K562 (cell line): ENCODE data around the gene MRPL2. TPM values are rescaled to one million over a fixed set of nuclear protein-coding genes. Genes with fewer than 3 reads are reported as not detected.
A peak's percentile ranks its signal among the peaks of the same experiment; 100 is the strongest.

Source experiments
- ATAC-seq: fragments of 200-7000 bp; cut with Tn5 transposase; 3 replicates; pipeline ENCODE4 v1.9.1; 2020; ENCODE audit warnings: moderate library complexity
- BruUV-seq: library from RNA; stranded (reverse); fragments of 400-500 nt; replicated peaks from 2 replicates; lab custom pipeline; 2021; lab: Mats Ljungman, UMichigan
- CTCF ChIA-PET: fragments of 300-600 bp; formaldehyde crosslinking; extraction: SDS; loops from one replicate; lab custom pipeline; 2021; ENCODE audit warnings: low intra/inter-chr PET ratio; lab: Yijun Ruan, JAX
- POLR2A ChIA-PET: fragments of 300-600, 350-650 bp; sonication (Branson Sonifier 250); formaldehyde crosslinking; extraction: SDS; loops from one replicate; lab custom pipeline; 2021; ENCODE audit warnings: antibody characterized with exemption, inconsistent platforms; lab: Yijun Ruan, JAX
- DNase-seq, 4 experiments: peaks; one replicate each; pipeline versions ENCODE4 v3.0.0 to v3.0.0-alpha.2; 2011 to 2018; ENCODE audit warnings: low spot score in 3 of 4, mixed read lengths in 3 of 4; ENCODE audit errors: extremely low read depth in 1 of 4
- FAIRE-seq: peaks from 2 replicates; lab custom pipeline; 2011; peaks lifted over from hg19 to GRCh38; lab: Jason Lieb, UNC
- H2AFZ ChIP-seq: 2 replicates; pipeline ENCODE4 v1.6.0; 2011; ENCODE audit warnings: low read depth, low read length, control low read depth, inconsistent platforms
- H3K27ac ChIP-seq: fragments of 200-600 bp; 3 replicates; pipeline ENCODE4 v1.8.0; 2011; ENCODE audit warnings: low read depth, mild to moderate bottlenecking, control low read depth, inconsistent platforms, low read length, moderate library complexity, mixed read lengths; ENCODE audit errors: extremely low read depth
- H3K27me3 ChIP-seq, 2 experiments: fragments of 300-600 bp in 1 of 2; 2 replicates in 1 of 2; 3 replicates in 1 of 2; pipeline versions ENCODE4 v1.6.0 to v1.8.0; 2011; ENCODE audit warnings: inconsistent platforms in 2 of 2, low read length in 2 of 2, mild to moderate bottlenecking in 1 of 2, mixed read lengths in 1 of 2, moderate library complexity in 1 of 2; ENCODE audit not compliant: control insufficient read depth in 2 of 2, insufficient read depth in 2 of 2
- H3K36me3 ChIP-seq: fragments of 300-600 bp; 3 replicates; pipeline ENCODE4 v1.8.0; 2011; ENCODE audit warnings: mild to moderate bottlenecking, low read length, inconsistent platforms; ENCODE audit not compliant: control insufficient read depth, insufficient read depth
- H3K4me1 ChIP-seq, 2 experiments: fragments of 200-600 bp in 1 of 2; replicated peaks in 1 of 2; 2 replicates in 1 of 2; 3 replicates in 1 of 2; pipeline versions ENCODE4 v1.5.1 to v1.8.0; 2011; ENCODE audit warnings: inconsistent platforms in 2 of 2, low read length in 2 of 2, mild to moderate bottlenecking in 1 of 2, mixed read lengths in 1 of 2, moderate library complexity in 1 of 2; ENCODE audit not compliant: control insufficient read depth in 2 of 2, insufficient read depth in 2 of 2
- H3K4me2 ChIP-seq: 2 replicates; pipeline ENCODE4 v1.6.1; 2011; ENCODE audit warnings: low read length, control low read depth, inconsistent platforms, mixed read lengths; ENCODE audit not compliant: insufficient read depth
- H3K4me3 ChIP-seq: fragments of 200-600 bp; sonication (generic), shearing (Covaris generic); 2 replicates; pipeline ENCODE4 v1.5.1; 2016; ENCODE audit warnings: control low read depth, inconsistent platforms
- H3K79me2 ChIP-seq: fragments of 200-600 bp; 3 replicates; pipeline ENCODE4 v1.8.0; 2011; ENCODE audit warnings: low read length, inconsistent platforms; ENCODE audit not compliant: control insufficient read depth, insufficient read depth
- H3K9ac ChIP-seq, 2 experiments: 2 replicates each; pipeline versions ENCODE4 v1.6.0 to v1.6.1; 2011; ENCODE audit warnings: low read depth in 2 of 2, low read length in 2 of 2, control low read depth in 1 of 2, inconsistent platforms in 1 of 2, mild to moderate bottlenecking in 1 of 2, mixed read lengths in 1 of 2; ENCODE audit not compliant: insufficient read depth in 1 of 2
- H3K9me1 ChIP-seq: one replicate; pipeline ENCODE4 v1.6.0; 2011; ENCODE audit warnings: inconsistent platforms, mild to moderate bottlenecking, low read length, moderate library complexity; ENCODE audit not compliant: control insufficient read depth, insufficient read depth
- H3K9me3 ChIP-seq: replicated peaks from 2 replicates; pipeline ENCODE4 v1.5.1; 2011; ENCODE audit warnings: low read depth, low read length, inconsistent platforms; ENCODE audit not compliant: control insufficient read depth, insufficient read depth
- H4K20me1 ChIP-seq: replicated peaks from 2 replicates; pipeline ENCODE4 v1.6.1; 2011; ENCODE audit warnings: low read length, inconsistent platforms, mixed read lengths; ENCODE audit not compliant: control insufficient read depth, insufficient read depth
- CBX8 ChIP-seq: fragments of 200-600 bp; sonication (generic); IDR thresholded peaks from 2 replicates; pipeline ENCODE4 v1.6.1; 2012; ENCODE audit warnings: borderline replicate concordance, mixed run types, low read depth, mild to moderate bottlenecking, moderate library complexity, mixed read lengths, low read length, control low read depth, inconsistent platforms; ENCODE audit not compliant: poor library complexity, severe bottlenecking; ENCODE audit errors: extremely low read depth
- KDM2B ChIP-seq: fragments of 250-450 bp; sonication (Bioruptor Pico); IDR thresholded peaks from 2 replicates; pipeline ENCODE4 v1.8.0; 2021; ENCODE audit warnings: mild to moderate bottlenecking, moderate library complexity
- MLLT1 ChIP-seq, 2 experiments: fragments of 450-650 bp; IDR thresholded peaks; 2 replicates each; pipeline ENCODE4 v1.6.1; 2016
- POLR2G ChIP-seq: fragments of 200-400 bp; formaldehyde crosslinking; IDR thresholded peaks from 2 replicates; pipeline ENCODE4 v1.6.1; 2017; ENCODE audit warnings: low read depth, mild to moderate bottlenecking, antibody characterized with exemption, low read length, moderate library complexity
- TAF1 ChIP-seq: IDR thresholded peaks from 2 replicates; pipeline ENCODE4 v1.6.1; 2011; ENCODE audit warnings: mild to moderate bottlenecking, low read length, moderate library complexity; ENCODE audit not compliant: insufficient read depth, control insufficient read depth, severe bottlenecking; ENCODE audit errors: extremely low read depth
- TEAD4 ChIP-seq, 2 experiments: sonication (generic) in 1 of 2; formaldehyde crosslinking in 1 of 2; IDR thresholded peaks; 2 replicates each; pipeline versions ENCODE4 v1.6.1 to v1.8.0; 2012 to 2022; ENCODE audit warnings: borderline replicate concordance in 1 of 2, inconsistent platforms in 1 of 2, low read length in 1 of 2, mild to moderate bottlenecking in 1 of 2, missing genetic modification reagents in 1 of 2
- ZNF140 ChIP-seq: fragments of 250-450 bp; sonication (Bioruptor Pico); IDR thresholded peaks from 2 replicates; pipeline ENCODE4 v1.8.0; 2021; ENCODE audit warnings: moderate library complexity, mild to moderate bottlenecking, inconsistent platforms
- ZNF212 ChIP-seq: fragments of 450-650 bp; formaldehyde crosslinking; IDR thresholded peaks from 2 replicates; pipeline ENCODE4 v1.4.0; 2020; ENCODE audit warnings: mild to moderate bottlenecking
- ZSCAN32 ChIP-seq: fragments of 450-650 bp; formaldehyde crosslinking; IDR thresholded peaks from 2 replicates; pipeline ENCODE4 v1.4.0; 2020; ENCODE audit warnings: mild to moderate bottlenecking, moderate library complexity
- WGBS: fragments of 100-300 bp; shearing (Covaris generic); methylation state at CpG from one replicate; pipeline ENCODE4 v1.1.6; 2016; ENCODE audit warnings: low coverage, mixed read lengths; ENCODE audit not compliant: insufficient coverage; ENCODE audit errors: missing lambda C conversion rate; 5-methylcytosine and 5-hydroxymethylcytosine counted together
- in situ Hi-C: fragments of 300-500 bp; cut with MboI; formaldehyde crosslinking; loops from 4 replicates; pipeline ENCODE4 v1.15.0; 2018; ENCODE audit warnings: inconsistent platforms, mixed read lengths
- intact Hi-C: fragments of 100-400 bp; cut with micrococcal nuclease; formaldehyde crosslinking; loops from 2 replicates; pipeline ENCODE4 v1.14.2; 2022
- polyA plus RNA-seq, 8 experiments: library from polyadenylated mRNA; depleted of rRNA in 4 of 8; stranded (reverse) in 5 of 8; unstranded in 3 of 8; fragments of >200 nt; fragmentation: Nextera tagmentation in 2 of 8; fragmentation: Illumina TruSeq in 1 of 8; extraction: Ambion mirVana in 2 of 8; extraction: Trizol in 1 of 8; gene quantifications; 2 replicates each; pipeline versions ENCODE4 v1.2.1 to v1.2.3, GENCODE V29; 2011 to 2014; ENCODE audit warnings: inconsistent platforms in 1 of 8, missing spikeins in 1 of 8
- total RNA-seq, 7 experiments: library from RNA; depleted of rRNA in 6 of 7; stranded (reverse); fragments of >200 nt in 6 of 7; fragmentation: Illumina TruSeq in 2 of 7; extraction: Trizol in 2 of 7; gene quantifications; 2 replicates each; pipeline versions ENCODE4 v1.2.1 to v1.2.3, GENCODE V29; 2011 to 2021; ENCODE audit warnings: low replicate concordance in 1 of 7

Gene MRPL2
- total and polyA plus RNA-seq, 9 of the 15 experiments (the other 6 are each of a cell fraction or from before 2014, with no cell fraction given), result 63.1 to 262 (median 121) TPM

- no peak overlapping the region for H3K27ac ChIP-seq
- H3K4me2 ChIP-seq, result no peak overlapping the region
- intact Hi-C loops (no loop called here), in situ Hi-C loops (no loop called here)
- no peak for TF ChIP-seq ZNF140 (CRISPR knock-in tag)
- no peak; the same call in 1 of the 2 replicates for TF ChIP-seq POLR2G
- CTCF ChIA-PET, result no interaction called here
- no peaks in the 10 kb centered on the region for H4K20me1 ChIP-seq
- H3K9me1 ChIP-seq, result no peaks in the 10 kb centered on the region
- no peak for ATAC-seq
- no peaks in the 10 kb centered on the region for H3K27me3 ChIP-seq
- no peak for DNase-seq
- no peak overlapping the region for H3K4me3 ChIP-seq
- H3K9me3 ChIP-seq, result no peaks in the 10 kb centered on the region
- H2AFZ ChIP-seq, result no peak overlapping the region
- peaks cover under 1 to 4% of the 10 kb centered on the region in 2 experiments; a peak in 2 of 5 replicates for H3K4me1 ChIP-seq
- WGBS, result 82% methylated on average over 9 of the region's 9 CpGs
- POLR2A ChIA-PET, result interaction anchor here (0.5 to 2.3 kb wide), 5 partner anchors 23 to 348 kb away, joined by 3 to 5 read pairs (median 5); partner anchors contain the start of genes CUL7 and PPP2R5D
- peaks cover 63% of the 10 kb centered on the region for H3K36me3 ChIP-seq
- H3K79me2 ChIP-seq, result peaks cover 2% of the 10 kb centered on the region; the same call in 2 of the 3 replicates
- FAIRE-seq, result no peak
- BruUV-seq, result no TSS peak
- H3K9ac ChIP-seq, result peak overlapping the region in 1 of 2 experiments; percentile 54; a peak in 2 of 4 replicates
Measured at GRCh38 chr6:43007126-43007525, 52.1 kb downstream of the MRPL2 start.

DNA sequence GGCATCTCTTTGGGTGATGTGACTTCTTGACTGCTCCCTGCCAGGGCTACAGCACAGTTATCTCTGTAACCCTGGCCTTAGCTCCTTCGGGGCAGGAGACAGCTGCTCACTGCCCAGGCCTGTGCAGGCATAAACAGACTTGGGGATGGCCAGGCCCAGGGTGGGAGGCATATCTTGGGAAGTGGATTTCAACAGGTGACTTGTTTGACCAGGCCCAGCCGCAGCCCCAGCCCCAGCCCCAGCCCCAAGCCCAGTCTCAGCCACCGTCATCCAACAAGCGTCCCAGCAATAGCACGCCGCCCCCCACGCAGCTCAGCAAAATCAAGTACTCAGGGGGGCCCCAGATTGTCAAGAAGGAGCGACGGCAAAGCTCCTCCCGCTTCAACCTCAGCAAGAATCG lies 53.0 kb downstream of the MRPL2 start:
- Histone ChIP-seq H3K4me2 (no peak overlapping the region), H3K9me1 (no peaks in the 10 kb centered on the region), H3K36me3 (peaks cover 54% of the 10 kb centered on the region), H3K27ac (no peak overlapping the region), H2AFZ (no peak overlapping the region), H3K9me3 (no peaks in the 10 kb centered on the region), H3K4me3 (no peak overlapping the region), H3K79me2 (no peaks in the 10 kb centered on the region), H3K9ac (0 out of 4 replicates have a peak overlapping the region, but pooled peaks of 1 of the 2 experiments have one; percentile 6), H4K20me1 (no peaks in the 10 kb centered on the region), H3K27me3 (no peaks in the 10 kb centered on the region), H3K4me1 (peaks cover 0 to 2% of the 10 kb centered on the region in 2 experiments; a peak in 1 of 5 replicates)
- ChIA-PET CTCF (no interaction called here), POLR2A (interaction anchor here (0.6 to 1.4 kb wide), 4 partner anchors 9 to 48 kb away, joined by 3 to 9 read pairs (median 5); partner anchors contain the start of genes CUL7 and PPP2R5D)
- DNase-seq (no peak), ATAC-seq (no peak), FAIRE-seq (no peak)
- TF ChIP-seq ZSCAN32 (CRISPR knock-in tag) (no peak), TAF1 (no peak), CBX8 (no peak), ZNF212 (CRISPR knock-in tag) (no peak), KDM2B (CRISPR knock-in tag) (no peak), POLR2G (0 out of 2 replicates have a peak, but pooled peaks have one; percentile 5), TEAD4 (IDR thresholded peaks at IDR 0.05; ENCODE audit: low read length) (no peak), TEAD4 (CRISPR knock-in tag; IDR thresholded peaks at IDR 0.05; ENCODE audit: borderline replicate concordance) (no peak), MLLT1 (IDR thresholded peaks at IDR 0.05) (no peak)
- WGBS, result 91% methylated on average over 11 of the region's 11 CpGs
- BruUV-seq, result no TSS peak
- intact Hi-C loops, result no loop called here
- in situ Hi-C loops, result no loop called here
